Ramos (cell line): ENCODE results near the gene PCDHA3.
"Not testable (repeated sequence)": the region's sequence is repeated elsewhere in the genome, so short reads cannot be mapped to it uniquely, and the experiment has no call there.

ENCODE experiments used
- in situ Hi-C: fragments of 300-500 bp; cut with MboI; formaldehyde crosslinking; loops from one replicate; pipeline ENCODE4 v1.14.3; 2022; ENCODE audit warnings: low sequenced_read_pairs; ENCODE audit not compliant: unreplicated experiment

Gene PCDHA3

DNA sequence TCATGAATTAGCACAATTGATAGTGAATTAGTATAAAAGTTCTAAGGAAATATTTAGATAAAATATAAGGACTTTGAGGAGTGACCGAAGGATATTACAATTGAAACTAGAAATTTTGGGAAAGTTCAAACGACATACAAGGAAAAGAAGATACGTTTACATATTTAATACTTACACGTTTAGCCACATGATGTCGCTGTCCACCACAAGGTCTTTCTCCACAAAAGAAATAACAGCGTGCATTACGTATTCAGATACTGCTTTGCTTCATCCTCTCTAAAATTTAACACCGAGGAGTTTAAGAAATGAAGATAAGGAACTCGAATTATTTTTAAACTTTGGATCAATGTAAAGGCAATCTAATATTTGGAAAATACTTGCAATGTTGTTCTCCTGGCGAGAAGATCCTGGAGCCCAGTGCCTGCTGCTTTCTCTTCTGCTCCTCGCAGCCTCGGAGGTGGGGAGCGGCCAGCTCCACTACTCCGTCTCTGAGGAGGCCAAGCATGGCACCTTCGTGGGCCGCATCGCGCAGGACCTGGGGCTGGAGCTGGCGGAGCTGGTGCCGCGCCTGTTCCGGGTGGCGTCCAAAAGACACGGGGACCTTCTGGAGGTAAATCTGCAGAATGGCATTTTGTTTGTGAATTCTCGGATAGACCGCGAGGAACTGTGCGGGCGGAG, at the start of gene PCDHA3:
PCDHA3 (plus strand) TSS at position 242 of the 678 bp plus-strand sequence.
- in situ Hi-C loops: no loop called here

DNA sequence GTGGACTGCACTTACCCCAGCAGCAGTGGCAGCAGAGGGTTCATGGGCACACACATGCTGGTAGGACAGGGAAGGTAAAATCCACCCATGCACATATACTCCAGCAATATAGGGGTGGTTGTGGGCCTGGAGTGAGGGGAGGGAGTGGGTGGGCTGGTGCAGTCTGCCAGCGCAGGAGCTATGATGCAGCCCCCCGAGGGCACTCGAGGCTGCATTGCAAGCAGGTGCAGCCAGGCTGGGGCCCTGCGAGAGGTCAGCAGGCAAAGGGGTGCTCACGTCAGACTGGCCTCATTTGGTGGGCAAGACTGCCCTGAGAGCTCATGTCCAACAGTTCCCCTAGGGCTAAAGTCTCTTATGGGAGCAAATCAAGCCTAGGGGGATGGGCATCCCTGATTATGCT, 47.3 kb upstream of the PCDHA3 start:
- in situ Hi-C loops: no loop called here

DNA sequence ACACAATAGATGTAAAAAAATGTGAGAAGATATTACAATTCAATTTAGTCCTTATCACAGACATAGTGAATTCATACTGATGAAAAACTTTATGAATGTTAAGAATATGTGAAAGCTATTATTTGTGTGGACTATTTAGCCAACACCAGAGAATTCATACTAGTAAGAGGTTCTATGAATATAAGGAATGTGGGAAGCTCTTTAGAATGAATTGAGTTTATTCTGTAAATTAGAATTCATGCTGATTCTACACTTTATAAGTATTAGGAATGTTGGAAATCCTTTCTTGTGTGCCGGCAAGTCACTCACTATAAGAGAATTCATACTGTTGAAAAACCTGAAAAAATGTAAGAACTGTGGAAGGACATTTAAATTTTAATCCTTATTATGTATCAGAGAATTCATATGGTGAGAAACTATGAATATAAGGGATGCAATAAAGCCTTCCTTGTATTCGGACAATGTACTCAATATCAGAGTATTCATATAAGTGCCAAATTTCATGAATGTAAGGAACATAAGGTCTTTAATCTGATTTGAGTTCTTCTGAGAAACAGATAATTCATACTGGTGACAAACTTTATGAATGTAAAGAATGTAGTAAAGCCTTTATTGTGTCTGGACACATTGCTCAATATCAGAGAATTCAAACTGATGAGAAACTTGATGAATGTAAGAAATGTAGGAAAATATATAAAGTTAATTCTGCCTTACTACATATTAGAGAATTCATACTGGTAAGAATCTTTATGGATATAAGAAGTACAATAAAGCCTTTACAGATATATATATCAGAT, 36.5 kb upstream of the PCDHA3 start:
- in situ Hi-C loops: no loop called here

DNA sequence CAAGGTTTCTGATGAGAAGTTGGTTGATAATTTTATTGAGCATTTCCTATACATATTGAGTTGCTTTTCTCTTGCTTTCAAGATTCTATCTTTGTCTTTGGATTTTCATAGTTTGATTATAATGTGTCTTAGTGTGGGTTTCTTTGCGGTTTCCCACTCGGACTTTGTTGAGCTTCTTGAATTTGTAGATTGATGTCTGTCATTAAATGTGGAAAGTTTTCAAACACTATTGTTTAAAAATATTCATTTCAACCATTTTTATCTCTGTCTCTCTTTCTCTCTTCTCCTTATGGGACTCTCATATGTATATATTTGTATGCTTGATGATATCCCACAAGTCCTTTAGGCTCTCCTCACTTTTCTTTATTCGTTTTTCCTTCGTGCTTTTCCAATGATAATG, 33.4 kb upstream of the PCDHA3 start:
- in situ Hi-C loops: no loop called here

DNA sequence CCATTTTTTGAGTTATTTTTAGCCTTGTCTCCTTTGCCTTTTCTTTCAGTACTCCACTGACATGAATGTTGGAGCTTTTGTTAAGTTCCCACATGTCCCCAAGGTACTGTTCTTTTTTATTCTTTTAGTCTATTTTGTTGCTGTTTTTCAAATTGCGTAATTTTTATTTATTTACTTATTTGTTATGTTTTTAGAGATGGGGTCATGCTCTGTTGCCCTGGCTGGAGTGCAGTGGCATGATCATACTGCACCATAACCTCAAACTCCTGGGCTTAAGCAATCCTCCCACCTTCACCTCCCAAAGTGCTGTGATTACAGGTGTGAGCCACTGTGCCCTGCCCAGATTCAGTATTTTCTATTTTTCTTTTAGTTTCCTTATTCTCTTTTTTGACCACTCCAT, 20.3 kb upstream of the PCDHA3 start:
- in situ Hi-C loops: no loop called here

DNA sequence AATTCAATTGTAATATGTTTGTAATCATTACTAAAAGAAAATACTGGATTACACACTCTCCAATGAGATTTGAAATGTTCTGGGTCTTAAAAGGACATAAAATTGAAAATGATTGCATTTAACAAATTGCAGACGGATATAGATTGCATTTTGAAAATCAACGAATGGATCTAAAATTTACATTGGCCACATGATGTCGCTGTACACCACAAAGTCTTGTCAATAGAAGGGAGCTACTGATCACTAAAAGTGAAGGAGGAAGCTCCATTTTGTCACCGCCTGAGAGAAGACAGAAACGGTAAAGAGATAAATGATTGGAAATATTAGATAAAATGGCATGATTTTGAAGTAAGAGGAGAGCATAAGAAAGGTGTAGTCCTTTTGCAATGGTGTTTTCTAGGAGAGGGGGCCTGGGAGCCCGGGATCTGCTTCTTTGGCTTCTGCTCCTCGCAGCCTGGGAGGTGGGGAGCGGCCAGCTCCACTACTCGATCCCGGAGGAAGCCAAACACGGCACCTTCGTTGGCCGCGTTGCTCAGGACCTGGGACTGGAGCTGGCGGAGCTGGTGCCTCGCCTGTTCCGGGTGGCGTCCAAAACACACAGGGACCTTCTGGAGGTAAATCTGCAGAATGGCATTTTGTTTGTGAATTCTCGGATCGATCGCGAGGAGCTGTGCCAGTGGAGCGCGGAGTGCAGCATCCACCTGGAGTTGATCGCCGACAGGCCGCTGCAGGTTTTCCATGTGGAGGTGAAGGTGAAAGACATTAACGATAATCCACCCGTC, 14.8 kb upstream of the PCDHA3 start, which contains the start of gene PCDHA1:
PCDHA1 (plus strand) TSS at position 236 of the 782 bp plus-strand sequence.
- in situ Hi-C loops: no loop called here

DNA sequence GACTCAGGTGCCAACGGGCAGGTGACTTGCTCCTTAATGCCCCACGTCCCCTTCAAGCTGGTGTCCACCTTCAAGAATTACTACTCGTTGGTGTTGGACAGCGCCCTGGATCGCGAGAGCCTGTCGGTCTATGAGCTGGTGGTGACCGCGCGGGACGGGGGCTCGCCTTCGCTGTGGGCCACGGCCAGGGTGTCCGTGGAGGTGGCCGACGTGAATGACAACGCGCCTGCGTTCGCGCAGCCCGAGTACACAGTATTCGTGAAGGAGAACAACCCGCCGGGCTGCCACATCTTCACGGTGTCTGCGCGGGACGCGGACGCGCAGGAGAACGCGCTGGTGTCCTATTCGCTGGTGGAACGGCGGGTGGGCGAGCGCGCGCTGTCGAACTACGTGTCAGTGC, 13.4 kb upstream of the PCDHA3 start:
- in situ Hi-C loops: not testable (repeated sequence)

DNA sequence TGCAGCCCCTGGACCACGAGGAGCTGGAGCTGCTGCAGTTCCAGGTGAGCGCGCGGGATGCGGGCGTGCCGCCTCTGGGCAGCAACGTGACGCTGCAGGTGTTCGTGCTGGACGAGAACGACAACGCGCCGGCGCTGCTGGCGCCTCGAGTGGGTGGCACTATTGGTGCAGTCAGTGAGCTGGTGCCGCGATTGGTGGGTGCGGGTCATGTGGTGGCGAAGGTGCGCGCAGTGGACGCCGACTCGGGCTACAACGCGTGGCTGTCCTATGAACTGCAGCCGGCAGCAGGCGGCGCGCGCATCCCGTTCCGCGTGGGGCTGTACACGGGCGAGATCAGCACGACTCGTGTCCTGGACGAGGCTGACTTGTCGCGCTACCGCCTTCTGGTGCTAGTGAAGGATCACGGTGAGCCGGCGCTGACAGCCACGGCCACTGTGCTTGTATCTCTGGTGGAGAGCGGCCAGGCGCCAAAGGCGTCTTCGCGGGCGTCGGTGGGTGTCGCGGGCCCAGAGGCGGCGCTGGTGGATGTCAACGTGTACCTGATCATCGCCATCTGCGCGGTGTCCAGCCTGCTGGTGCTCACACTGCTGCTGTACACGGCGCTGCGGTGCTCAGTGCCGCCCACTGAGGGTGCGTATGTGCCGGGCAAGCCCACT, 12.9 kb upstream of the PCDHA3 start:
- in situ Hi-C loops: not testable (repeated sequence)

DNA sequence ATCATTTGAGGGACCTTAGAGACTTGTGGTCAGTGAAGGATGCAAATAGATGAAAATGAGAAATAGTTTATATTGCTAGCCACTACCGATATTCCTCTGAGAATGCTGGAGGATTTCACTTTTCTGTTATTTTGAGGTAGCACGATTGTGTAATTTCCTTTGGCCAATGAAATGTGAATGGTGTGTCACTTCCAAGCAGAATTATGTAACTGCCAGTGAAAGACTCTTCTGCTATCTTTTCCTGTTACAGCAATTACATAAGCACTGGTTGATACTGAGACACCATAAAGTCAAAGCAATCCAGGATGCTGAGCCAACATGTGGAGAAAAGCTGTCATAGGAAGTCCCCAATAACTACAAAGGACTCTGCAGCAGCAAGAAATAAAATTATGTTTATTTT, 9.8 kb upstream of the PCDHA3 start:
- in situ Hi-C loops: no loop called here

DNA sequence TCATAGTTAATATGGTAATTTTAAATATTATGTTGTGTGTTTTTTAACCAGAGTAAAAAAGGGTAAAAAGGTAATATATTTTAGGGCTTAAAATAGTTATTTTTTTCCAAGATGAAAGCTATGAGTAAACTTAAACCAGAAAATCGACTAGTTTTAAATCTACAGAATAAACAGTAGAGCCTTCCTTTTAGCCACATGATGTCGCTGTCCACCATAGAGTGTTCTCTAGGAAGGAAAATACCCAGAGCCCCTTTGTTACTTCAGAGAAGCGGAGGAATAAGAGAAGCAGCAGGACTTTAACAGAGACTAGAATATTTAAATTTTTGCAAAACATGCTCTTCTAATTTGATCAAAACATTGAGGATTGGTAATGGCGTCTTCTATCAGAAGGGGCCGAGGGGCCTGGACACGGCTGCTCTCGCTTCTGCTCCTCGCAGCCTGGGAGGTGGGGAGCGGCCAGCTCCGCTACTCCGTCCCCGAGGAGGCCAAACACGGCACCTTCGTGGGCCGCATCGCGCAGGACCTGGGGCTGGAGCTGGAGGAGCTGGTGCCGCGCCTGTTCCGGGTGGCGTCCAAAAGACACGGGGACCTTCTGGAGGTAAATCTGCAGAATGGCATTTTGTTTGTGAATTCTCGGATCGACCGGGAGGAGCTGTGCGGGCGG, 6.1 kb upstream of the PCDHA3 start, which contains the start of gene PCDHA2:
PCDHA2 (plus strand) TSS at position 258 of the 664 bp plus-strand sequence.
- in situ Hi-C loops: no loop called here

DNA sequence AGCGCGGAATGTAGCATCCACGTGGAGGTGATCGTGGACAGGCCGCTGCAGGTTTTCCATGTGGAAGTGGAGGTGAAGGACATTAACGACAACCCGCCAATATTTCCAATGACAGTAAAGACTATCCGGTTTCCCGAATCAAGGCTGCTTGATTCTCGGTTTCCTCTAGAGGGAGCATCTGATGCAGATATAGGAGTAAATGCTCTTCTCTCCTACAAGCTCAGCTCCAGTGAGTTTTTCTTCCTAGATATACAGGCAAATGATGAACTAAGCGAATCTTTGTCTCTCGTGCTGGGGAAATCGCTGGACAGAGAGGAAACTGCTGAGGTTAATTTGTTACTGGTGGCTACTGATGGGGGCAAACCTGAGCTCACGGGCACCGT, 5.6 kb upstream of the PCDHA3 start:
- in situ Hi-C loops: no loop called here

DNA sequence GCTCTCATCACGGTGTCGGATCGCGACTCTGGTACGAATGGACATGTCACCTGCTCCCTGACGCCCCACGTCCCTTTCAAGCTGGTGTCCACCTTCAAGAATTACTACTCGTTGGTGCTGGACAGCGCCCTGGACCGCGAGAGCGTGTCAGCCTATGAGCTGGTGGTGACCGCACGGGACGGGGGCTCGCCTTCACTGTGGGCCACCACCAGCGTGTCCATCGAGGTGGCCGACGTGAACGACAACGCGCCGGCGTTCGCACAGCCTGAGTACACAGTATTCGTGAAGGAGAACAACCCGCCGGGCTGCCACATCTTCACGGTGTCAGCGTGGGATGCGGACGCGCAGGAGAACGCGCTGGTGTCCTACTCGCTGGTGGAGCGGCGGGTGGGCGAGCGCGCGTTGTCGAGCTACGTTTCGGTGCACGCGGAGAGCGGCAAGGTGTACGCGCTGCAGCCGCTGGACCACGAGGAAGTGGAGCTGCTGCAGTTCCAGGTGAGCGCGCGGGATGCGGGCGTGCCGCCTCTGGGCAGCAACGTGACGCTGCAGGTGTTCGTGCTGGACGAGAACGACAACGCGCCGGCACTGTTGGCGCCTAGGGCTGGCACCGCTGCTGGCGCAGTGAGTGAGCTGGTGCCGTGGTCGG, 4.7 kb upstream of the PCDHA3 start:
- in situ Hi-C loops: not testable (repeated sequence)

DNA sequence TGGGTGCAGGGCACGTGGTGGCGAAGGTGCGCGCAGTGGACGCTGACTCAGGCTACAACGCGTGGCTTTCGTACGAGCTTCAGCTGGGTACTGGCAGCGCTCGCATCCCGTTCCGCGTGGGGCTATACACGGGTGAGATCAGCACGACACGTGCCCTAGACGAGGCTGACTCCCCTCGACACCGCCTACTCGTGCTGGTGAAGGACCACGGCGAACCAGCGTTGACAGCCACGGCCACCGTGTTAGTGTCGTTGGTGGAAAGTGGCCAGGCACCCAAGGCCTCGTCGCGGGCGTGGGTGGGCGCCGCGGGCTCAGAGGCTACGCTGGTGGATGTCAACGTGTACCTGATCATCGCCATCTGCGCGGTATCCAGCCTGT, 4.2 kb upstream of the PCDHA3 start:
- in situ Hi-C loops: no loop called here

DNA sequence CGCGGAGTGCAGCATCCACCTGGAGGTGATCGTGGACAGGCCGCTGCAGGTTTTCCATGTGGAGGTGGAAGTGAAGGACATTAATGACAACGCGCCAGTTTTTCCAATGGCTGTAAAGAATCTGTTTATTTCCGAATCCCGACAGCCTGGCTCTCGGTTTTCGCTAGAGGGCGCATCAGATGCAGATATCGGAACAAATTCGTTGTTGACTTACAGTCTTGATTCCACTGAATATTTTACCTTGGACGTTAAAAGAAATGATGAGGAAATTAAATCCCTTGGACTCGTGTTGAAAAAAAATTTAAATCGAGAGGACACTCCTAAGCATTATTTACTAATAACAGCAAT, 611 bp downstream of the PCDHA3 start:
- in situ Hi-C loops: no loop called here

DNA sequence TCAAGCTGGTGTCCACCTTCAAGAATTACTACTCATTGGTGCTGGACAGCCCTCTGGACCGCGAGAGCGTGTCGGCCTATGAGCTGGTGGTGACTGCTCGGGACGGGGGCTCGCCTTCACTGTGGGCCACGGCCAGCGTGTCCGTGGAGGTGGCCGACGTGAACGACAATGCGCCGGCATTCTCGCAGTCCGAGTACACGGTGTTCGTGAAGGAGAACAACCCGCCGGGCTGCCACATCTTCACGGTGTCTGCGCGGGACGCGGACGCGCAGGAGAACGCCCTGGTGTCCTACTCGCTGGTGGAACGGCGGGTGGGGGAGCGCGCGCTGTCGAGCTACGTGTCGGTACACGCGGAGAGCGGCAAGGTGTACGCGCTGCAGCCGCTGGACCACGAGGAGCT, 1.5 kb downstream of the PCDHA3 start:
- in situ Hi-C loops: not testable (repeated sequence)

DNA sequence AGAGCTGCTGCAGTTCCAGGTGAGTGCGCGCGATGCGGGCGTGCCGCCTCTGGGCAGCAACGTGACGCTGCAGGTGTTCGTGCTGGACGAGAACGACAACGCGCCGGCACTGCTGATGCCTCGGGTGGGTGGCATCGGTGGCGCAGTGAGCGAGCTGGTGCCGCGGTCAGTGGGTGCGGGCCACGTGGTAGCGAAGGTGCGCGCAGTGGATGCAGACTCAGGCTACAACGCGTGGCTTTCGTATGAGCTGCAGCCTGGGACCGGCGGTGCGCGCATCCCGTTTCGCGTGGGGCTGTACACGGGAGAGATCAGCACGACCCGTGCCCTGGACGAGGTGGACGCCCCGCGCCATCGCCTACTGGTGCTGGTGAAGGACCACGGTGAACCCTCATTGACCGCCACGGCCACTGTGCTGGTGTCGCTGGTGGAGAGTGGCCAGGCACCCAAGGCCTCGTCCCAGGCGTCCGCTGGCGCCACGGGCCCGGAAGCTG, 2.0 kb downstream of the PCDHA3 start:
- in situ Hi-C loops: no loop called here

DNA sequence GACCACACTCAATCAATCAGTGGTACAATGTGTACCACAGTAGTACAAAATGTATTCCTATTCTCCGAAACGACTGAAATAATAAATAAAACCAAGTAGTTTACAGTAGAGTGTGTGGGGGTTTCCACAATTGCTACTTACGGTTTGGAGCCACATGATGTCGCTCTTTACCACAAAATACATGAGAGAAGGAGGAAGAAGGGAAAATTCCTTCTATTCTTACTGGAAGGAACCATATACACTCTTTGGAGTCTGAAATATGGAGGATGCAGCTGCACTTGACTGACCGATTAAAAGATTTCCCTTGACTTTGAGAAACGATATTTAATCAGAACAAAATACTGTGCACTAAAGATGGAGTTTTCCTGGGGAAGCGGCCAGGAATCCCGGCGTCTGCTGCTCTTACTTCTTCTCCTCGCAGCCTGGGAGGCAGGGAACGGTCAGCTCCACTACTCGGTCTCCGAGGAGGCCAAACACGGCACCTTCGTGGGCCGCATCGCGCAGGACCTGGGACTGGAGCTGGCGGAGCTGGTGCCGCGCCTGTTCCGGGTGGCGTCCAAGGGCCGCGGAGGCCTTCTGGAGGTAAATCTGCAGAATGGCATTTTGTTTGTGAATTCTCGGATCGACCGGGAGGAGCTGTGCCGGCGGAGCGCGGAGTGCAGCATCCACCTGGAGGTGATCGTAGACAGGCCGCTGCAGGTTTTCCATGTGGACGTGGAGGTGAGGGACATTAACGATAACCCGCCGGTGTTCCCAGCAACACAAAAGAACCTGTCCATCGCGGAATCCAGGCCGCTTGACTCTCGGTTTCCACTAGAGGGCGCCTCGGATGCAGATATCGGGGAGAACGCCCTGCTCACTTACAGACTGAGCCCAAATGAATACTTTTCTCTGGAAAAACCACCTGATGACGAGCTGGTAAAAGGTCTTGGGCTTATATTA, 6.2 kb downstream of the PCDHA3 start, which contains the start of gene PCDHA4:
PCDHA4 (plus strand) TSS at position 235 of the 942 bp plus-strand sequence.
- in situ Hi-C loops: no loop called here

DNA sequence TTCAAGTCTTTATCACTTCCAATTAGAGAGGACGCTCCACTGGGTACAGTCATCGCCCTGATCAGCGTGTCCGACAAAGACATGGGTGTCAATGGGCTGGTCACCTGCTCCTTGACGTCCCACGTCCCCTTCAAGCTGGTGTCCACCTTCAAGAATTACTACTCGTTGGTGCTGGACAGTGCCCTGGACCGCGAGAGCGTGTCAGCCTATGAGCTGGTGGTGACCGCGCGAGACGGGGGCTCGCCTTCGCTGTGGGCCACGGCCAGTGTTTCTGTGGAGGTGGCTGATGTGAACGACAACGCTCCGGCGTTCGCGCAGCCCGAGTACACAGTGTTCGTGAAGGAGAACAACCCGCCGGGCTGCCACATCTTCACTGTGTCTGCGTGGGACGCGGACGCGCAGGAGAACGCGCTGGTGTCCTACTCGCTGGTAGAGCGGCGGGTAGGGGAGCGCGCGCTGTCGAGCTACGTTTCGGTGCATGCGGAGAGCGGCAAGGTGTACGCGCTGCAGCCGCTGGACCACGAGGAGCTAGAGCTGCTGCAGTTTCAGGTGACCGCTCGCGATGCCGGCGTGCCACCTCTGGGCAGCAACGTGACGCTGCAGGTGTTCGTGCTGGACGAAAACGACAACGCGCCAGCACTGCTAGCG, 7.5 kb downstream of the PCDHA3 start:
- in situ Hi-C loops: not testable (repeated sequence)
